ENCODE results near the gene THADA.

Gene THADA

GRCh38 chr2:43349904-43350303 lies 245.9 kb downstream of the THADA start:
- DNase-seq (ENCODE audit: low spot score), result no peak

GRCh38 chr2:43348908-43349661 lies 246.8 kb downstream of the THADA start:
- no peak for DNase-seq (ENCODE audit: low spot score)

GRCh38 chr2:43347746-43348145 lies 248.1 kb downstream of the THADA start:
- no peak for DNase-seq (ENCODE audit: low spot score)

- DNase-seq (ENCODE audit: low spot score), result no peak
Observed at GRCh38 chr2:43346602-43347567, 249.0 kb downstream of the THADA start.

GRCh38 chr2:43345872-43346271 lies 250.0 kb downstream of the THADA start:
- DNase-seq (ENCODE audit: low spot score), result no peak

GRCh38 chr2:43345391-43345813 lies 250.4 kb downstream of the THADA start:
- no peak for DNase-seq (ENCODE audit: low spot score)

GRCh38 chr2:43344868-43345373 lies 250.9 kb downstream of the THADA start:
- no peak for DNase-seq (ENCODE audit: low spot score)

GRCh38 chr2:43343573-43344304 lies 252.1 kb downstream of the THADA start:
- no peak for DNase-seq (ENCODE audit: low spot score)

GRCh38 chr2:43341959-43342757 lies 253.7 kb downstream of the THADA start:
- no peak for DNase-seq (ENCODE audit: low spot score)

GRCh38 chr2:43340945-43341356 lies 254.9 kb downstream of the THADA start:
- no peak for DNase-seq (ENCODE audit: low spot score)

GRCh38 chr2:43340066-43340465 lies 255.8 kb downstream of the THADA start:
- no peak for DNase-seq (ENCODE audit: low spot score)

- no peak for DNase-seq (ENCODE audit: low spot score)
Observed at GRCh38 chr2:43333656-43334144, 262.1 kb downstream of the THADA start.

GRCh38 chr2:43333101-43333655 lies 262.7 kb downstream of the THADA start:
- DNase-seq (ENCODE audit: low spot score), result no peak

- no peak for DNase-seq (ENCODE audit: low spot score)
Observed at GRCh38 chr2:43332653-43333052, 263.2 kb downstream of the THADA start.

GRCh38 chr2:43331422-43331821 lies 264.4 kb downstream of the THADA start:
- DNase-seq (ENCODE audit: low spot score), result no peak

- DNase-seq (ENCODE audit: low spot score), result no peak
Observed at GRCh38 chr2:43329637-43330036, 266.2 kb downstream of the THADA start.

GRCh38 chr2:43328832-43329231 lies 267.0 kb downstream of the THADA start:
- DNase-seq (ENCODE audit: low spot score), result no peak

- DNase-seq (ENCODE audit: low spot score), result no peak
Observed at GRCh38 chr2:43328133-43328532, 267.7 kb downstream of the THADA start.

- DNase-seq (ENCODE audit: low spot score), result no peak
Observed at GRCh38 chr2:43327119-43327518, 268.7 kb downstream of the THADA start.

- DNase-seq (ENCODE audit: low spot score), result no peak
Observed at GRCh38 chr2:43326101-43326825, 269.6 kb downstream of the THADA start.
